ENCODE results near the gene ARHGAP40. TPM values are rescaled to one million over a fixed set of nuclear protein-coding genes. Genes with fewer than 3 reads are reported as not detected.

ARHGAP40 gene
- total and polyA plus RNA-seq, 2 donors (not counting 3 experiments of a cell fraction or from before 2014, with no cell fraction given), result 0.18 to 0.20 TPM

DNA sequence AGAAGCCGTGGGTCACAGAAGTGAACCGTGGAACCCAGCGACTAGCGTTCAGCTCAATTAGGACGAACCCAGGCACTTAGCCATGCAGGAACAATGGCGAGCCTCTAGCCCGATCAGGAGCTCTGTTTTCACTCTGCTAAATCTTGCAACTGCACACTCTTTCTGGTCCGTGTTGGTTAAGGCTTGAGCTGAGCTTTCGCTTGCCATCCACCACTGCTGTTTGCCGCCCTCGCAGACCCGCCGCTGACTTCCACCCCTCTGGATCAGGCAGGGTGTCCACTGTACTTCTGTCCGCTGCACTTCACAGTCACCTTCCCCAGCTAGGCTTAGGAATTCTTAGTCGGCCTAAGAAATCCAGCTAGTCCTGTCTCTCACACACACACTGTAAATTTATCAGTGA, 96.9 kb downstream of the ARHGAP40 start:
- intact Hi-C loops (cut with micrococcal nuclease), result no loop called here
- dilution Hi-C loops (cut with MboI; ENCODE audit: extremely low pct_ligation_motif_present, low sequenced_read_pairs), result no loop called here
- TF ChIP-seq EZH2 (IDR thresholded peaks at IDR 0.05; ENCODE audit: borderline replicate concordance, low read depth, low read length, severe bottlenecking) (no peak), FOS (IDR thresholded peaks at IDR 0.05; ENCODE audit: borderline replicate concordance, insufficient read depth, low read length) (no peak), POLR2A (IDR thresholded peaks at IDR 0.05; ENCODE audit: low read depth, low read length) (no peak), JUN (IDR thresholded peaks at IDR 0.05; ENCODE audit: borderline replicate concordance, insufficient read depth, insufficient read length, low read depth) (no peak), POLR2AphosphoS5 (IDR thresholded peaks at IDR 0.05; ENCODE audit: insufficient read depth, low read depth, low read length) (no peak)
- TF ChIP-seq, protein P1, sequence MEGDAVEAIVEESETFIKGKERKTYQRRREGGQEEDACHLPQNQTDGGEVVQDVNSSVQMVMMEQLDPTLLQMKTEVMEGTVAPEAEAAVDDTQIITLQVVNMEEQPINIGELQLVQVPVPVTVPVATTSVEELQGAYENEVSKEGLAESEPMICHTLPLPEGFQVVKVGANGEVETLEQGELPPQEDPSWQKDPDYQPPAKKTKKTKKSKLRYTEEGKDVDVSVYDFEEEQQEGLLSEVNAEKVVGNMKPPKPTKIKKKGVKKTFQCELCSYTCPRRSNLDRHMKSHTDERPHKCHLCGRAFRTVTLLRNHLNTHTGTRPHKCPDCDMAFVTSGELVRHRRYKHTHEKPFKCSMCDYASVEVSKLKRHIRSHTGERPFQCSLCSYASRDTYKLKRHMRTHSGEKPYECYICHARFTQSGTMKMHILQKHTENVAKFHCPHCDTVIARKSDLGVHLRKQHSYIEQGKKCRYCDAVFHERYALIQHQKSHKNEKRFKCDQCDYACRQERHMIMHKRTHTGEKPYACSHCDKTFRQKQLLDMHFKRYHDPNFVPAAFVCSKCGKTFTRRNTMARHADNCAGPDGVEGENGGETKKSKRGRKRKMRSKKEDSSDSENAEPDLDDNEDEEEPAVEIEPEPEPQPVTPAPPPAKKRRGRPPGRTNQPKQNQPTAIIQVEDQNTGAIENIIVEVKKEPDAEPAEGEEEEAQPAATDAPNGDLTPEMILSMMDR (IDR thresholded peaks at IDR 0.05; ENCODE audit: extremely low read depth in 1 of 2, insufficient read depth in 1 of 2, low read depth in 1 of 2, low read length in 2 of 2), result no peak
- TF ChIP-seq, protein P2, sequence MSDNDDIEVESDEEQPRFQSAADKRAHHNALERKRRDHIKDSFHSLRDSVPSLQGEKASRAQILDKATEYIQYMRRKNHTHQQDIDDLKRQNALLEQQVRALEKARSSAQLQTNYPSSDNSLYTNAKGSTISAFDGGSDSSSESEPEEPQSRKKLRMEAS (IDR thresholded peaks at IDR 0.05; ENCODE audit: insufficient read depth, insufficient read length), result no peak
- Histone ChIP-seq H3K4me2 (ENCODE audit: insufficient read depth, low read length) (no peak overlapping the region), H3K79me2 (ENCODE audit: control insufficient read depth, insufficient read depth, low read length) (no peaks in the 10 kb centered on the region), H3K27ac (ENCODE audit: insufficient read depth, low read depth, low read length) (no peak overlapping the region), H2AFZ (ENCODE audit: low read depth, low read length) (no peak overlapping the region), H3K9me3 (replicated peaks; ENCODE audit: control insufficient read depth, insufficient read depth, low read length) (no peaks in the 10 kb centered on the region), H3K4me1 (ENCODE audit: control insufficient read depth, extremely low read depth, insufficient read depth, low read length) (no peaks in the 10 kb centered on the region), H3K9ac (replicated peaks; ENCODE audit: extremely low read depth, insufficient read depth, low read length) (no peak overlapping the region), H4K20me1 (replicated peaks; ENCODE audit: control insufficient read depth, extremely low read depth, insufficient read depth, low read length) (no peaks in the 10 kb centered on the region), H3K4me3 (replicated peaks in 1 of 3; ENCODE audit: insufficient read depth in 1 of 3, low read depth in 1 of 3, low read length in 3 of 3) (no peak overlapping the region), H3K27me3 (ENCODE audit: control insufficient read depth in 2 of 2, insufficient read depth in 2 of 2, low read length in 2 of 2) (peaks cover 7 to 9% of the 10 kb centered on the region in 2 experiments), H3K9me1 (replicated peaks; ENCODE audit: control insufficient read depth, extremely low read depth, insufficient read depth, low read length) (no peaks in the 10 kb centered on the region), H3K36me3 (ENCODE audit: control insufficient read depth in 2 of 2, extremely low read depth in 1 of 2, insufficient read depth in 2 of 2, low read length in 2 of 2) (no peaks in the 10 kb centered on the region)
- POLR2A ChIA-PET, result no interaction called here
- no peak for FAIRE-seq
- CTCF ChIA-PET, result no interaction called here
- BruUV-seq (replicated peaks), result no TSS peak
- no peak for DNase-seq (ENCODE audit: low read depth, low spot score)

All from endothelial cell of umbilical vein (primary cell).